GM18526 (cell line): ENCODE data around the gene FMO2.

Experiments used
- POLR2A ChIP-seq: IDR thresholded peaks from 3 replicates; pipeline ENCODE4 v1.6.1; 2011; ENCODE audit not compliant: insufficient read length; ENCODE audit errors: extremely low read depth

Gene FMO2

GRCh38 chr1:171185091-171185490, at the start of gene FMO2:
FMO2 (plus strand) TSS chr1:171185300; CDS start chr1:171185714, 414 bp downstream.
- TF ChIP-seq POLR2A: no peak

- no peak for TF ChIP-seq POLR2A
Measured at GRCh38 chr1:171137580-171137979, 47.5 kb upstream of the FMO2 start.

- no peak for TF ChIP-seq POLR2A
Measured at GRCh38 chr1:171138980-171139379, 46.1 kb upstream of the FMO2 start.

GRCh38 chr1:171139890-171140289, 45.2 kb upstream of the FMO2 start:
- no peak for TF ChIP-seq POLR2A

GRCh38 chr1:171140401-171140800, 44.7 kb upstream of the FMO2 start:
- no peak for TF ChIP-seq POLR2A

- TF ChIP-seq POLR2A: no peak
Measured at GRCh38 chr1:171140956-171141687, 44.0 kb upstream of the FMO2 start.

GRCh38 chr1:171141688-171142415, 43.2 kb upstream of the FMO2 start:
- no peak for TF ChIP-seq POLR2A

GRCh38 chr1:171142416-171143385, 42.4 kb upstream of the FMO2 start:
- TF ChIP-seq POLR2A: no peak

- TF ChIP-seq POLR2A: no peak
Measured at GRCh38 chr1:171150156-171150555, 34.9 kb upstream of the FMO2 start.

- TF ChIP-seq POLR2A: no peak
Measured at GRCh38 chr1:171152549-171152948, 32.6 kb upstream of the FMO2 start.

- TF ChIP-seq POLR2A: no peak
Measured at GRCh38 chr1:171155484-171155883, 29.6 kb upstream of the FMO2 start.

- TF ChIP-seq POLR2A: no peak
Measured at GRCh38 chr1:171158096-171158495, 27.0 kb upstream of the FMO2 start.

- no peak for TF ChIP-seq POLR2A
Measured at GRCh38 chr1:171158551-171158950, 26.5 kb upstream of the FMO2 start.

- no peak for TF ChIP-seq POLR2A
Measured at GRCh38 chr1:171159148-171159547, 26.0 kb upstream of the FMO2 start.

- TF ChIP-seq POLR2A: no peak
Measured at GRCh38 chr1:171160211-171160610, 24.9 kb upstream of the FMO2 start.
